ENCODE data around the gene HSD17B12. TPM values are rescaled to one million over a fixed set of nuclear protein-coding genes. Genes with fewer than 3 reads are reported as not detected.

The HSD17B12 gene
- polyA plus RNA-seq, 2 of the 4 experiments (the other 2 are of a cell fraction) = 102 to 103 TPM

DNA sequence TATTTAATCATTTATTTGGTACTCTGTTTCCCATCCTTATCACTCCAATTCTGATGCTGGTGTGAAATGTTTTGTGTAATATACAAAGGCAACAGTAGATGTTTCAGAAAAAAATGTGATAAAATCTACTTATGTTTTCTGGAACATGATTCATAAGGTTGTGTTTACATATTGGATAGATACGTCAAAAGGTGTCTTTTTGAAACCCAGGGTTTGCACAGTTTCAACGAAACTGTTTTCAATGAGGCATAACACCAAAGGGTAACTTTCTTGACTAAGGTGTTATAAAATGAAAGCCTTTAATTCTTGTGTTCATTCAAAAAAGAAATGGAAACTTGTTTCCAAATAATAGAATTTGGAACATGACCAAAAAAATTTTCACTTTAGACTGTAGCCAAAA is 33.8 kb upstream of the HSD17B12 start:
- DNase-seq (ENCODE audit: low read depth in 1 of 2, low spot score in 1 of 2) (no peak), FAIRE-seq (no peak), ATAC-seq (no peak)
- no peak overlapping the region for H3K4me2 ChIP-seq
- ChIA-PET POLR2A (no interaction called here), CTCF (no interaction called here)
- TF ChIP-seq HOXB13 (CRISPR knock-in tag; IDR thresholded peaks at IDR 0.05; ENCODE audit: low read depth) (no peak), CEBPB (IDR thresholded peaks at IDR 0.05) (no peak), ZC3H11A (IDR thresholded peaks at IDR 0.05) (no peak), MYC (IDR thresholded peaks at IDR 0.05; ENCODE audit: borderline replicate concordance, low read length) (no peak), HOXB5 (CRISPR knock-in tag; IDR thresholded peaks at IDR 0.05) (no peak), RFX5 (IDR thresholded peaks at IDR 0.05) (no peak), RARB (CRISPR knock-in tag; IDR thresholded peaks at IDR 0.05) (no peak), EP300 (IDR thresholded peaks at IDR 0.05) (no peak), HDAC2 (IDR thresholded peaks at IDR 0.05) (no peak), HEYL (CRISPR knock-in tag; IDR thresholded peaks at IDR 0.05) (no peak)
- TF ChIP-seq, protein P1, sequence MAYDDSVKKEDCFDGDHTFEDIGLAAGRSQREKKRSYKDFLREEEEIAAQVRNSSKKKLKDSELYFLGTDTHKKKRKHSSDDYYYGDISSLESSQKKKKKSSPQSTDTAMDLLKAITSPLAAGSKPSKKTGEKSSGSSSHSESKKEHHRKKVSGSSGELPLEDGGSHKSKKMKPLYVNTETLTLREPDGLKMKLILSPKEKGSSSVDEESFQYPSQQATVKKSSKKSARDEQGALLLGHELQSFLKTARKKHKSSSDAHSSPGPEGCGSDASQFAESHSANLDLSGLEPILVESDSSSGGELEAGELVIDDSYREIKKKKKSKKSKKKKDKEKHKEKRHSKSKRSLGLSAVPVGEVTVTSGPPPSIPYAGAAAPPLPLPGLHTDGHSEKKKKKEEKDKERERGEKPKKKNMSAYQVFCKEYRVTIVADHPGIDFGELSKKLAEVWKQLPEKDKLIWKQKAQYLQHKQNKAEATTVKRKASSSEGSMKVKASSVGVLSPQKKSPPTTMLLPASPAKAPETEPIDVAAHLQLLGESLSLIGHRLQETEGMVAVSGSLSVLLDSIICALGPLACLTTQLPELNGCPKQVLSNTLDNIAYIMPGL (CRISPR knock-in tag; IDR thresholded peaks at IDR 0.05; ENCODE audit: borderline replicate concordance) = no peak
- H3K4me3 ChIP-seq = no peak overlapping the region
- H3K4me1 ChIP-seq = peaks cover 8% of the 10 kb centered on the region; the same call in 1 of the 3 replicates
- WGBS (ENCODE audit: missing lambda C conversion rate) = 70% methylated on average over 2 of the region's 2 CpGs
- H3K27ac ChIP-seq = no peak overlapping the region
- no peaks in the 10 kb centered on the region for H3K9me3 ChIP-seq

DNA sequence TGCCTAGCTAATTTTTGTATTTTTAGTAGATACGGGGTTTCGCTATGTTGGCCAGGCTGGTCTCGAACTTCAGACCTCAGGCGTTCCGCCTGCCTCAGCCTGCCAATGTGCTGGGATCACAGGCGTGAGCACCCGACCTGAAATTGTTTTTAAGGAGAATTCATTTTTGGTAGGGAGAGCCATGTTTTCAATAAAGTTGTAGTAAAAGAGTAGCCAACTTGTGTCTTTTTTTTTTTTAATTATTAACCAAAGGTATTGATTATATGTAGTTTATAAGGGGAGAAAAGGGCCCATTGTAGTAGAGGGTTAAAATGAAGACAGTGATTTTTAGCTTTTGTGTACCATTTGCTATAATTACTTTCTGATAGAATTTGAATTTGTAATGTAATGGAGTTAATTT is 31.6 kb upstream of the HSD17B12 start:
- WGBS (ENCODE audit: missing lambda C conversion rate) = 89% methylated on average over 7 of the region's 7 CpGs
- H3K4me3 ChIP-seq = no peak overlapping the region
- ATAC-seq = no peak
- CTCF ChIA-PET = interaction anchor here (0.7 kb wide), 1 partner anchor 117 kb away, joined by 3 read pairs; no protein-coding TSS in a partner anchor
- H3K4me1 ChIP-seq = peaks cover 5% of the 10 kb centered on the region; the same call in 1 of the 3 replicates
- H3K4me2 ChIP-seq = no peak overlapping the region
- no peak overlapping the region for H3K27ac ChIP-seq
- TF ChIP-seq, protein P2, sequence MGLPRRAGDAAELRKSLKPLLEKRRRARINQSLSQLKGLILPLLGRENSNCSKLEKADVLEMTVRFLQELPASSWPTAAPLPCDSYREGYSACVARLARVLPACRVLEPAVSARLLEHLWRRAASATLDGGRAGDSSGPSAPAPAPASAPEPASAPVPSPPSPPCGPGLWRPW (IDR thresholded peaks at IDR 0.05) = no peak
- TF ChIP-seq POLR2AphosphoS2 (conservative IDR thresholded peaks at IDR 0.05; ENCODE audit: low read length) = no peak
- TF ChIP-seq POLR2A (IDR thresholded peaks at IDR 0.05; ENCODE audit: low read length) = no peak
- no peak for TF ChIP-seq CBX8 (IDR thresholded peaks at IDR 0.05)
- TF ChIP-seq PHF8 (IDR thresholded peaks at IDR 0.05; ENCODE audit: borderline replicate concordance, low read depth) = no peak
- no peak for TF ChIP-seq RARB (CRISPR knock-in tag; IDR thresholded peaks at IDR 0.05)
- TF ChIP-seq ZSCAN20 (CRISPR knock-in tag; IDR thresholded peaks at IDR 0.05) = no peak
- TF ChIP-seq MYC (IDR thresholded peaks at IDR 0.05; ENCODE audit: borderline replicate concordance, low read length) = no peak
- no peak for TF ChIP-seq FOSB (CRISPR knock-in tag; IDR thresholded peaks at IDR 0.05)
- no peak for TF ChIP-seq JUN (IDR thresholded peaks at IDR 0.05)
- TF ChIP-seq RAD21 (conservative IDR thresholded peaks at IDR 0.05 in 1 of 2, IDR thresholded peaks at IDR 0.05 in 1 of 2) = no peak
- DNase-seq (ENCODE audit: low read depth in 1 of 2, low spot score in 1 of 2) = no peak
- FAIRE-seq = no peak
- no peaks in the 10 kb centered on the region for H3K9me3 ChIP-seq
- POLR2A ChIA-PET = no interaction called here

DNA sequence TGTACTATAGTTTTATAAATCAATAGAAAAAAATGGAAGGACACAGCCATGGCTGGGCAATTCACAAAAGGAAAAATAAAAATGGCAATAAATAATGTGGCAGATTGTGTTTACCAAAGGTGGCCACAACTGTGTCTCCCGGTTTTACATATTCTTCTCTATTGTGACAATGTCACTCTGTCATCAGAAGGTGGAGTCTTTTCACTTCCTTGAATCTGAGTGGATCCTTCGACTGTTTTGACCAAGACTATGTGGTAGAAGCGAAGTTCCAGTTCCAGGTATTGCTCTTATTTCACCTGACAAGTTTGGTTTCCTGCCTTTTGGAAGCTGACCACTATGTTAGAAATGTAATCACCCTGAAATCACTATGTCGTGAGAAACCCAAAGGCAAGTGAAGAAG is 31.0 kb upstream of the HSD17B12 start:
- no peak for FAIRE-seq
- Histone ChIP-seq H3K9me3 (no peaks in the 10 kb centered on the region), H3K27ac (no peak overlapping the region), H3K4me3 (no peak overlapping the region), H3K4me1 (peaks cover 5% of the 10 kb centered on the region; the same call in 1 of the 3 replicates), H3K4me2 (no peak overlapping the region)
- ATAC-seq = no peak
- ChIA-PET CTCF (interaction anchor here (0.7 kb wide), 1 partner anchor 117 kb away, joined by 3 read pairs; no protein-coding TSS in a partner anchor), POLR2A (no interaction called here)
- DNase-seq (ENCODE audit: low read depth in 1 of 2, low spot score in 1 of 2) = no peak
- WGBS (ENCODE audit: missing lambda C conversion rate) = 86% methylated on average over 4 of the region's 4 CpGs
- TF ChIP-seq EHF (CRISPR knock-in tag; IDR thresholded peaks at IDR 0.05) (no peak), POLR2AphosphoS2 (conservative IDR thresholded peaks at IDR 0.05; ENCODE audit: low read length) (no peak), TP53 (CRISPR knock-in tag; IDR thresholded peaks at IDR 0.05) (no peak)
- TF ChIP-seq, protein P1 (CRISPR knock-in tag; IDR thresholded peaks at IDR 0.05; ENCODE audit: borderline replicate concordance) = no peak

Data from A549 (cell line).